Stimulated activated CD4-positive, alpha-beta T cell treated with anti-CD3 and anti-CD28 coated beads, Interleukin-1b, Interleukin-23, amount 100 ng/mL, for 48 hours (primary cell): ENCODE measurements around the gene SOX13.
"Not testable (repeated sequence)": the region's sequence is repeated elsewhere in the genome, so short reads cannot be mapped to it uniquely, and the experiment has no call there.

Experiments
- DNase-seq: peaks from one replicate; pipeline ENCODE4 v3.0.0-alpha.2; 2020

Gene SOX13

DNA sequence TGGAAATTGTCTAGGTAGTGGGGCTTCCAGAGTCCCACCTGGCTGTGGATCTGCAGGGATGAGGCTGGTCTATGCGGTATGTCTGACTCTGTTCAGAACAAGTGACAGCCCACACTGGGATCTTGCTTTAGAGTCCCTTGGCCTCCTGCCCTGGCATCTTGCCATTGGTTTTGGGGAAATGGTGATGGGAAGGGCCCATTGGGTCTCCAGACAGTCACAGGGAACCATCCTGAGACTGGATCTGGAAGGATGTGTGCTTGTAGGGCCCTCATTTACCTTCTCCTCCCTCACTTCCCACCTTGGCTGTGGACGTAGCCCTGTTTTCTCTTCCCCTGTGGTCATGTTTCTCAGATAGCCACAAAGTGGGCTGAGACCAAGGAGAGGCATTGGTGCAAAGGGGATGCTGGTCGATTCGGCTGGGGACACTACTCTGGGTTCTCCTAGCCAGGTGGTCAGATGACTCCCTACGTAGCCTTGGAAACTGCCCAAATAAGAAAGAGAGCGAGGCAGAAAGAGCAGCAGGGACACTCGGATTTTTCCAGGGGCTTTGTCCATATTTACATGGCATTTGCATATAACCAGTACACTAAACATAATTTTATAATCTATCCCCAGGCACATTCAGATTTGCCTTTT lies 15.1 kb downstream of the SOX13 start:
- DNase-seq: no peak

DNA sequence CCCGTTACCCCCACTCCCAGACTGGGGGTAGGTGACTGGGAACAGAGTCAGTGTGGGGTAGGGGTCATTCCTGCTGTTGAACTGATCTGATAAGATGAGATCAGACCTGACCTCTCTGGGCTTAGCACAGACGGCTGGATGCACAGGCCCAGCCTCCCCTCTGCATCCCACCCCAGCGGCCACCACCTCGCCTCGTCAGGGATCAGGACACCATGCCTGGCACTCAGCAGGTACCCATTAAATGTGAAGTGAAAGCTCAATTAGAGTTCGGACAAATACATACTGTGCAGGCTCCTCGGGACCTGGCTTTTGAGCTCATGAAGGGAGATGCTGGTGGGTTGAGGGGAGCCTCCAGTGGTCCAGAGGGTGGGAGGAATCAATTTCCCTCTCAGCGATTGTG lies 15.7 kb downstream of the SOX13 start:
- DNase-seq: no peak

DNA sequence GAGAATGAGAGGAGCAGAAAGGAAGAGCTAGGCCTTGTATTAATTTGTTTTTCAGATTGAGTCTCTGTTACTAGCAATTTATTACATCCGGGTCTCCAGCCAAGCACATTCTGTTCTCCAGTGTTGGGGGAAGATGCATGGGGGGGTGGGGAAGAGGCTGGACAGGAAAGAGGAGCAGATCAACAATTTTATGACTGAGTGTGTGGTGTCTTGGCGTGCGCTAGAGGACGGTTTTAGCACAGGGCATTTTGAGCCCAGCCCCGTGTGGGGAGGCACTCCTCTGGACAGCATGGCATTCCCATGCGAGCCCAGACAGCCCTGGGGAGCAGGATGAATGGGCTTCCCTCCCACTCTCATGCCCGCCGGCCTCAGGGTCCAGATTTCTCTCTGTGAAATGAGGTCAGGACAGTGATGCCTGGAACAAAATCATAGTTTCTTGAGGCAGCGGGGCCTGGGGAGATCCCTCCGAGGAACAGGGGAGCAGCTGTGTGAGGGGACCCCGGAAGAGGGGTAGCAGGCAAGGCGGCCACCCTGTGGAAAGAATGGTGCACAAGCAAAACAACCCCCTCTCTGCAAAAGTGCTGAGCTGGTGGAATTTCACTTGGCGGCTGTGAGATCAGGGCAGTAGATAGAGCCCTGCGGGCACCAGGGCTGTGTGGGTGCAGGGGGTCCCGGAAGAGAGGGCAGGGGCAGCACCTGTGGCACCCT lies 16.3 kb downstream of the SOX13 start:
- no peak for DNase-seq

DNA sequence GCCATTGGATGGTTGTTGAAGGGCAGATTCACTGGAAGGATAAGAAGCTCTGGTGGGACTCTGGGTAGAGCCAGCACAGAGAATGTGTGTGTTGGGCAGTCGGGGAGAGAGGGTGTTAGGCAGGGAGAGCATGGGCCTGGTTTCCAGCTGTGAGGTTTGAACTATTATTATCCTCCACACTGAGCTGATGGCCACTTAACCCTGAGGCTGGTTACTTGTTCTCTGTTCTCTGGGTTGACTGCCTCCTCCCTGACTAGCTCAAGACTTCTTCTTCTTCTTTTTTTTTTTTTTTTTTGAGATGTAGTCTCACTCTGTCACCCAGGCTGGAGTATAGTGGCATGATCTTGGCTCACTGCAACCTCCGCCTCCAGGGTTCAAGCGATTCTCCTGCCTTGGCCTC lies 17.2 kb downstream of the SOX13 start:
- not testable (repeated sequence) for DNase-seq

DNA sequence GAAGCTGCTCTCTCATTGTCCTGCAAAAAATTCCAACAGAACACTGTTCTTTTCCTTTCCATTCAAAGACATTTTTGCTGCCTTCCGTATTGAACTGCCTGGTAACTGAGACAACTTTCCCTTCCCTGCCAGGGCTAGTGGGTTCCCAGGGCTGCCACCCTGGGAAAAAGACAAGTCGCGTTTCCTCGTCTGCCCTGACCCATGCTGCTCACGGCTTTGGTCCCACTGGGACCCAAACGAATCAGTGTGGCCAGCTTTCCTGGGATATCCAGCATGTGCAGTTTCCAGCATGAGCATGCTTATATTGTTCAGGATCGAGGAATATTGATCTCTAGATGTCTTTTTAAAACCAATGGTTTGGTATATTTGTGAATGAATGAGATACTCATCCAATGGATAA lies 18.2 kb downstream of the SOX13 start:
- DNase-seq: no peak

DNA sequence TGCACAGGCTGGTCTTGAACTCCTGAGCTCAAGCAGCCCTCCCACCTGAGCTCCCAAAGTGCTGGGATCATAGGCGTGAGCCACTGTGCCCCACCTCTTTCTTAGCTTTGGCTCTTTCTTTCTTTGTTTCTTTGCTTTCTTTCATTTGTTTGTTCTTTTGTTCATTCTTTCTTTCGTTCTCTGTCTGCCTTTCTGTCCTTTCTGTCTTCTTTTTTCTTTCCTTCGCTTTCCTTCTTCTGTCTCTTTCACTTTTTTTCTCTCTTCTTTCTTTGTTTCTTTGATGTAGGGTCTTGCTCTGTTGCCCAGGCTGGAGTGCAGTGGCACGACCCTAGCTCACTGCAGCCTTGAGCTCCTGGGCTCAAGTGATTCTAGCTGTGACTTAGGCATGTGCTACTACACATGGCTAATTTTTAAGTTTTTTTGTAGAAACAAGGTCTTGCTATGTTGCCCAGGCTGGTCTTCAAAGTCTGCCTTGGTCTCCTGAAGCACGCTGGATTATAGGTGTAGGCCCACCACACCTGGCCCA lies 18.9 kb downstream of the SOX13 start:
- DNase-seq: no peak

DNA sequence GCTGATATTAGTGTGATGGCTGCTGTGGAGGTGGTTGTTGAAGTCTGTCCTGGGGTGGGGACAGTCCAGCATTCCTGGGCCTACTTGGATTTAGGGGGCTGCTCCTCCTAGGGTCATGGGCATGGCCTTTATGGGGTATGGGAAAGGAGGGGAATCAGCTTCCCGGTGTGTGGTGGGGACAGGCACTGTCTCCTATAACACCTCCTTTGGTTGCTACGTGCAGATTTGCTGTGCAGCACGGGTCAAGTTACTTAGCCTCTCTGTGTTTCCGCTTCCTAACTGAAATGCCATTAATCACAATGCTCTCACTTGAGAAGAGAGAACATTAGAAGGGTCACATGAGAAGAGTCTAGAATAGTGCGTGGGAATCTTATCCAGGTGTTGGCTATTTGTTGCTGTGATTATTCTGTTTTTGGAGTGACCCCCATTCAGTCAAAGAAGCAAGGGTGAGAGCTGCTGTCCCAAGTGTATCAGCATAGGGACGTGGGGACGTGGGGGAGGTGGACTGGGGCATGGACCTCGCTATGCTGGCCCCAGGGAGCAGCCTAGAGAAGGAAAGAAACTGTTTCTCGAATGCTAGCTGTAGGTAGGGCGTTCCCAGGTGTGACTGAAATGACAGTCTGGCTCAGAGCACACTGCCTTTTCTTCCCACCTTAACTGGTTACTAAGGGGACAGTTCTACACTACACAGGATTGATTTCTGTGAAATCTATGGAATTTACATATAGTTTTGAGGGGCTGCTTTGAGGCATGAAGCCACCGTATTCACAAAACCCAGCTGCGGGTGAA lies 19.9 kb downstream of the SOX13 start:
- DNase-seq: no peak

DNA sequence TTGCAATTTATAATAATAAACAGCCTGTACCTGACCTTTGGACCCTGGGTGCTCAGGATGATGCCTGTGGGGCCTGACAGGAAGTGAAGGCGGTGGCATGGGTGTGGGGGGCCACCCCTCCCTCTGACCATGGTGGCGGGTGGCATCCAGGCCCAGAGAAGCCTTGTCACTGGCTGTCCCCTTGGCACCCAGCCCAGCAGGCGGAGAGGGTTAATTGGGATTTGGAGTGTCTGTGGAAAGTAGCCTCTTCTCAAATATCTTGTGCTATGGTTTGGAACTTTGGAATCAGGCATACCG lies 20.5 kb downstream of the SOX13 start:
- no peak for DNase-seq

DNA sequence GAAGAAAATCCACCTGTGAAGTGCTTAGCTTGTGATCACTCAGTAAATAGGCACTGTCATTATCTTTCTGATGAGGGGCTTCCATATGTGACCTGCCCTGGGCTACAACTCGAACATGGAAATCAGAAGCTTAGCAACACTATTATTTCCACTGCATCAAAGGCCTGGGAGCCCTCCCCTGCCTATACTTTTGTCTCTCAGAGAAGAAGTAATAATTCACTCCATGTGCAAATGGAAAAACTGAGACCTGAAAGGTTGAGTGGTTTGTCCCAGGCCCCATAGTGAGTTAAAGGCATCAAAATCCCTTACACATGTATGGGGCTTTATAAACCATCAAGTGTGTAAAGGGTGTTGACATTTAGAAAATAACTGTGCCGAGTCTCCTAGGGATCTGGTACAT lies 20.9 kb downstream of the SOX13 start:
- DNase-seq: no peak

DNA sequence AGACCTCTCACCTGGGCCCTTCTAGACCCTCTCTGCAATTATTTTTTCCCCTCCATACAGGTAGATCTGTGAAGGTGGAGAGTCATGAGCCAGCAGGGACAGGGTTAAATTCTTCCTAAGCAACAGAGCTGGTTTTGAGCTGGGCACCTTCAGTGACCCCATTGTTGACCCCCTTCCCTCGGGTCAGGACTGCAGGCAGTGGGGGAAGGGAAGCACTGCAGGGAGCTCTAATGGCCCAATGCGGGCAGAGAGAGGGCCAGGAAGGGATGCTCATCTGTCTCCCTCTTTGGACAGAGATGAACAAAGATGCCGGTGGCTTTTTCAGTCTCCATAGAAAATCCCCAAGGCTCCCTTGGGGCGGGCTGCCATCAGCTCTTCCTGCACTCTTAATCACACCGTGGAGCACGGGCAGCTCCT lies 21.4 kb downstream of the SOX13 start:
- no peak for DNase-seq

DNA sequence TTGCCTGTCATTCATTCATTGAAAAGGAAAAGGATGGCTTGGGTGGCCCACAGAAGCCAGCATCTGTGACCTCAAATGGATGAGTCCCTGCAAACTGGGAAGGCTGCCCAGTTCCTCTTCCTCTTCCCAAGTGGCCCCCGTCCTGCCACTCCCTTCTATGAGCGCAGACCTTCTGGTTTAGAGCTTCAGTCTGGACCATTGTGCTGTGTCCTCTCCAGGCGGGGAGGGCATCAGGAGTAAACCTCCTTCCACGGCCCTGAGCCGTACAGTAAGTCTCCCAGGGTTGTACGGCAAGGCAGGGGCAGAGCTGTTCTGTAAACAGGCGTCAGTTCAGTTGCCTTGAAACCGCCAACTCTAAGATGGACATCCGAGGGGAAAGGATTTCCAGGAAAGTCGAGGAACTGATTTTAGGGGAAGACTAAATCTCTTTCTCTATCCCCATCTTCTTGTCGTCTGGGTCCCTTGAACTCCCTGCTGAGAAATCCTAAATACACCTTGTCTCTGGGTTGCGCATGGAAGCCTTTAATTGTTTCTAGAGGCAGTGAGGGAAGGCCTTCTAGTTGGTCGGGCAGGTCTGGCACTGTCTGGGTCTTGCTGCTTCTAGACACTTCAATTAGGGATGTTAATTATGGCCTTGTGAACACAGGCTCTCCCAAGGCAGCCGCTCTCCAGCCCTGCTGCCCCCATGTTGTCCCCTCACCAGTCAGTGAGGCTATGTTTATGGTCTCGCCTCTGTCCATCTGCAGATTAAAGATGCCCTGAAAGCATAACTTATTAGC lies 22.1 kb downstream of the SOX13 start:
- no peak for DNase-seq

DNA sequence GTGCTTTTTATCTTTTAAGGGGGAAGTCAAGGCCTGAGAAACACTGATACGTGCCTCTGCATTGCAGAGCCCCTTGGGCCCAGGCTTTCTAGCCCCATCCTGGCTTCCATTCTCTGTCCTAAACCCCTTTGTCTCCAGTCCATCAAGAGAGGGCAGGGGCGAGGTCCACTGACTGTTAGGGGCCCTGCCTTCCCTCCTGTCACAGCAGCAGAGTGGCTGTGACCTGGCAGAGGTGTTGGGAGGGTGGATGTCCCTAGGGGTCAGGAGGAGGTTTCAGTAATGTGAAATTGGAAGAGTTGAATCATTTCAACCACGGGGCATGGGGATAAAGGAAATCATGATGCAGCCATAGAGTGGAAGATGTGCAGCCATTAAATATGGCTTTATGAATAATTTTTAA lies 24.0 kb downstream of the SOX13 start:
- no peak for DNase-seq

DNA sequence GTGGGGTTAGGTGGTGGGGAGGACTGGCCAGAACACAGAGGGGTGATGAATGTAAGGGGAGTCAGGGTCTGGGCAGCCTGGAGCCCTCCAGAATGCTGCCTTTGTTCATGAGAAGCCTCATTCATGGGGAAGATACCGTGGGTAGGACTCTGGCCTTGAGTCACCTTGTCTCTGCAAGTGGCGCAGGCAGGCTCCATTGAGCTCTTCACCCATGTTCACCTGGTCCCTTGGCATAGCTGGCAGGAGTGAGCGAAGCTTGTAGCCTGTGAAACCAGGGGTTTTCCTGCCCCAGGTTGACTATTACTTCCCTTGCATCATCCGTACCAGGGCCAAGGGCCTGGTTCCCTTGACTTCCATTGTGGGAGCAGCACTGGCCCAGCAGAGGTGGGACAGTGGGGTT lies 25.8 kb downstream of the SOX13 start:
- no peak for DNase-seq

DNA sequence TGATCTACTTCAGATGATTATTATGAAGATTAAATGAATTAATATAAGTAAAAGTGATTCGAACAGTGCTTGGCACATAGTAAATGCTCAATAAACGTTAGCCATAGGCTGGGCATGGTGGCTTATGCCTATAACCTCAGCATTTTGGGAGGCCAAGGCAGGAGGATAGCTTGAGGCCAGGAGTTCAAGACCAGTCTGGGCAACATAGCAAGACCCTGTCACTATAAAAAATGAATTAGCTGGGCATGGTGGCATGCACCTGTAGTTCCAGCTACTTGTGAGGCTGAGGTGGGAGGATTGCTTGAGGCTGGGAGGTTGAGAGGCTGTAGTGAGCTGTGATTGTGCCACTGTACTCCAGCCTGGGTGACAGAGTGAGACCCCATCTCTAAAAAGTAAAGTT lies 26.8 kb downstream of the SOX13 start:
- DNase-seq: not testable (repeated sequence)

DNA sequence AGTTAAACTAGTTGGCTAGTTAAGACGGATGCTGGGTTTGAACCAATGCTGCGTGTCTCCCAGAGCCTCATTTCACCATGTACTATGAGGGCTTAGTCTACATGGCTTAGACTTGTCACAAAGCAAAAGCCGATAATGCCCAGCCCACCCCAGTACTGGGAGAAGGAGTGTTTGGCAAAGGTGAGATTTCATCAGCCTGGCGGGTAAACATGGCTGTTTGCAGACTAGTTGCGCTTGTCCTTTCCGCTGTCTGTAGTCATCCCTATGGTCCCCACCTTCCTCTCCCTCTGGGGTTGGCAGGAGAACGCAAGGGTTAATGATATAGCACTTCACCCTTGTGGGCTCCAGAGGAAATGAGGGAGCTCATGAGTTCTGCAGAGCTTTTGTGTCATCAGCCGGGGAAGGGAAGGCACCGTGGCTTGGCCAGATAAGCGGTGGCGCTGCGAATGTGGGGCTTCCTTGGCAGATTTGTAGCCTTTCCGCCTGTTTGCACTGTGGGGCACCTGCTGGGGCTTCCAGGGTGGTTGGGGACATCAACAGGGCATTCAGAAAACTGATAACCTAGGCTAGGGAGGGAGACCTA lies 29.2 kb downstream of the SOX13 start:
- no peak for DNase-seq

DNA sequence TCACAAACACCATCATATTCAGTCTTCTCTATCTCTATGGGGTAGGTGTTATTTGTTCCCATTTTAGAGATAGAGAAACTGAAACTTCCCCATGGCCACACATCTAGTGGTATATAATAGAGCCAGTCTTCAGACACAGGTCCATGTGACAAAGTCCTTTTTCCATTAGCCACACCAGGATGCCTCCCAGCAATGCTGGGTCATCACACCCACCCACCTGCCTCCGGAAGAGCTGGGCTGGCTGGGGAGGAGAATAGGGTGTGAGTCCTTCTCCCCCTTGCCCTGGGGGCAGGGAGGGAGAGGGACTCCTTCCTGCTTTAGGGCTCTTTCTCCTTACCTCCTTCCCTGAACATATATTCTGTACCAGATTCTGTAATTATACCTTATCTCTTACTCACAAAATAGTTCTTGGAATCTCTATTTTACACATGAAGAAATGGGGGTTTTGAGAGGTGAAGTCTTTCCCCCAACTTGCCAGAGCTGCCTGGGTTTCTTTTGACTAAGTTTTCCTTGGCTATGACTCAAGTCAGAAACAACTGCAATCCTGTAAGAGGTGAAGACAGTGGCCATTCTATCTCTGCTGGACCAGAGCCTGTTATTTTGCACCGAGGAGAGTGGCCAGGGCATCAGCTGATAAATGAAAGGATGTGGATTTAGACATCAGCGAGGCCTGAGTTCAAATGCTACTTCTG lies 30.0 kb downstream of the SOX13 start:
- DNase-seq: no peak

DNA sequence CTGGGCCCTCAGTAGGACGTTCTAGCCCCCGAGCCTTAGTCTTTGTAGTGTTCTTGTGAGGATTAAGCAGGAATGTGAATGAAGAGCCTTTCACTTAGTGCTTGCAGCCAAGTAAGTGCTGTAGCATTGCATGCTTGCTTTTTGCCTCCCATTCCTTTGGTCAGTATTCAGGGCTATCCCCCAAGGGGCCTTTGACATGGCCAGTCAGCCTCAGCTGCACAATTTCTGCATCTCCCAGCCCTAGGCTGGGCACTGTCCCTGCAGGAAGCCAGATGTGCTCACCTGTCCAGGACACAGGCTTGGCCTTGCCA lies 30.5 kb downstream of the SOX13 start:
- no peak for DNase-seq

DNA sequence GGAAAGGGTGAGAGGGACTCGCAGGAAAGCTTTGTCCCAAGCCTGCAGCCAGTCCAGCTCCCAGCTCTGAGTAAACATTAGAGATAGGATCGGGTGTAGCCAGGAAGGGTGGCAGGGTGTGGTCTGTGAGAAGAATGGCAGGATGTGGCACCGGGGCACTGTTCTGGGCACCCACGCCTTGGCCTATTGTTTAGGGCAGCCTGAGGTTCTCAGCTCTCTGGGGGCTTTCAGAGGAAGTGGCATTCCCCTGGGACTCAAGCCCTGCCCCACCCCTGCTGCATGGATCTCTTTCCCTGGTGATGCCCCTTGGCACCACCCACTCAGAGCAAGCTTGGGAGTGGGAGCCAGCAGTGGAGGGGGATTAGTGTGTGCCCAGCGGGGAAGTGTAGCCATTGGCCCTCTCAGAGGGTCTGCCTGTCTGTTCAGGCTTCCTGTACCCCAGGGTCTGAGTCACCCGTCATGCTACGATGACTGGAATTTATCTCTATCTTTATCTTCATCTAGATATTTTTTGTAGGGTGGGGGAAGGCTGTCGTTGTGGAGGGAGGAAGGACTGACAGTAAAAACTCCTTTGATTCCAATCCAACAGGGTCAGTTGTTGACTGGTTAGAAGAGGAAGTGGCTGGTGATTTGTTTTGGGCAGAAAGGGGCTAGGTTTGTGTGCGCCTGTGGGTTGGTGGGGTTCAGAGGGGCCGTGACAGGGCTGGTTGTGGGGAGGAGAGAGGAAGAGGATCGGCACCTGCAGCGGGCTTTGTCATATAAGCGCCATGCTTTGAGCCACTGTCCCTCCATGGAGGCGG lies 31.6 kb downstream of the SOX13 start:
- DNase-seq: no peak

DNA sequence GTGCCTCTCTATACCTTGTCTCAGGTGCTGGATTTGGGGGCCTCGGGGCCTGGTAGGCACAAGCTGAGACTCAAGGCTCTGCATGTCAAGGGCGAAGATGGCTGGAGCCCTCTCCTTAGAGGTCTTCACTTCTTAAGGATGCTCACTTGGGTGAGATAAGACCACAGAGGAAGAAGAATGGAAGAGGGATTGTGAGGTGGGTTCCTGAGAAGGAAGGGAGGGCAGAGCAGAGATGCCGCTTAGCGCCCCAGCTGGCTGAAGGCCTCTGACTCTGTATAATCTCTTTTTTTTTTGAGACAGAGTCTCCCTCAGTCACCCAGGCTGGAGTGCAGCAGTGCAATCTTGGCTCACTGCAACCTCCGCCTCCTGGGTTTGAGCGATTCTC lies 32.2 kb downstream of the SOX13 start:
- no peak for DNase-seq

DNA sequence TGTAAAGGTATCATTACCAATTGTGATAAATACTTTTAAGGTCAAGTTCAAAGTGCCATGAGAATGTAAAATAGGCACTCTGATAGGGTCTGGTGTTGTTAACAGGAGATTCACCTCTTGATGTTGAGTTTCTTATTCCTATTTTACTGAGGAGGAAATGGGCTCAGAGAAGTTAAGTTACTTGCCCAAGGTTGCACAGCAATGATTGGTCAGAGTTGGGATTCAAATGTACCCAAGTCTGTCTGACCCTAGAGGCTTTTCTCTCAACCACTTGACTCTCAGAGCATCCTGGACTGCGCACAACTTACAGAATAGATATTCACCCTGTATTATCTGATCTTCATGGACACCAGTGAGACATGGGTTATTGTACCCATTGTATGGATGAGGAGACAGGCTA lies 33.9 kb downstream of the SOX13 start:
- no peak for DNase-seq

DNA sequence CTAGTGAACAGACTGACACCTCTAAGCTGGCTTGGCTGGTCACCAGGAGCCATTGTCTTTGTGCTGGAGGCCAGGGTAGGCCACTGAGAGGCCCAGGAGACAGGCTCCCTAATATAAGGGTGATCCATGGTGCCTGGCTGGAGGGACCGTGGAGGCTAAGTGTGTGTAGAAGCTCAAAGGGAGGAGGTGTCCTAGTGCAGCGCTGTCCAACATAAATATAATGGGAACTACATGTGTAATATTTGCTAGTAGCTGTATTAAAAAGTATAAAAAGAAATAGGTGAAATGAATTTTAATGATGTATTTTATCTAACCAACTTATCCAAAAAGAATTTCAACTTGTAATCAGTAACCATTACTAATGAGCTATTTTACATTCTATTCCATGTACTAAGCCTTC lies 35.0 kb downstream of the SOX13 start:
- no peak for DNase-seq
